Posterior cingulate gyrus (tissue), 11 donors: ENCODE results near the gene ARHGAP32.

Source experiments
- DNase-seq, 10 donors: peaks; one replicate each; pipeline versions ENCODE4 v3.0.0 to v3.0.0-alpha.2; 2020 to 2021; ENCODE audit warnings: mixed read lengths in 3 of 10
- intact Hi-C: fragments of 100-400 bp; cut with DNase I; formaldehyde crosslinking; loops from one replicate; pipeline ENCODE4 v1.15.1; 2023

The ARHGAP32 gene

DNA sequence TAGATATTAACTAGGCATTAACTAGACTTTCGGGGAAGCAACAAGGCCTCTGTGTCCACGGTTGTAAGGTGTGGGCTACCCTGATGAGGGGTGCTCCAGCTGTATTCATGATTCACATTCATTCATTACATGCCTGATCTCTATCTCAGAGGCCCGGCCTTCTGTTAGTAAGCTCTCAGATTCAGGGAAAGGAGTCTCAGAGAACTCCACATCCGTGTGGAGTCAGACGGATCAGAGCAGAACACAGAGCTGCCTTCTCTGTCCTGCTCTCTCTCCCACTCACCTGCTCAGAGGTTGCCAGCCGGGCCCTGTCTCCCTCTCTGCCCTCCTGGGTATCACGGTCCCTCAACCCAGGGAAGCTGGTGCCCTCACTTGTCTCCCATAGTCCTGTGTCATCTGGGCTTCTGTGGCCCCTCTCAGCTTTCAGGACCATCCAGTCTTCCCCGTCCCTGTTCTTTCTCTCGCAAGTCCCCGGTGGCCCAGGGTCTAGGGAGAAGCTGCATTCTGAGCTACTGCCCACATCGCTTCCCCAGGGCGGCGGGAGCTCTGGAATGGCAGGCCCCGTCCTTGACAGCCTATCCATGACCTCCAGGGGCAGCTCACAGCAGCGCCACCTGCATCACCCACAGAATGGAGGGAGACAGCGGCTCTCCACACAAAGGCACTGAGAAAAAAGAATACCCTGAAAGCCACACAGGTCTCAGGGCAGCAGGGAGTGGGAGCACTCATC lies 253.8 kb downstream of the ARHGAP32 start:
- peak in 1 of 10 donors; percentile 65 for DNase-seq
- intact Hi-C loops, result no loop called here

DNA sequence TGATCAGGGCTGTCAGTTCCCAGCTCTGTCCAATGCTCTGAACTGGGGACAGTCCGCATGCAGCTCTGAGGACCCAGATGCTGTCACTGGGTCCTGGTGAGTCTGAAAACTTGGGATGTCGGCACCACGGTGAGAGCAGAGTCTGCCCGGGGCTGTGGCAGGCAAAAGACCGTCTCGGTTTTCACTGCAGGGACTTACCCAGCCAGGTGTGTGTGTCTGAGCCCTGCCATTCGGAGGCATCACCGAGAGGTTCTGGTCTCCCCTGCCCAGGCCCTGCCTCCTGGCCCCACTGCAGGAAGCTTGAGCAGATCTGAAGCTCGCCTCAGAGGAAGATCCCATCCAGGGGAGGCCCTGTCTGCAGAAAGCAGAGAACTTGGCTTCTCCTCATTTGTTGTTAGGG lies 254.6 kb downstream of the ARHGAP32 start:
- peak in 1 of 10 donors; percentile 45 for DNase-seq
- intact Hi-C loops, result no loop called here

DNA sequence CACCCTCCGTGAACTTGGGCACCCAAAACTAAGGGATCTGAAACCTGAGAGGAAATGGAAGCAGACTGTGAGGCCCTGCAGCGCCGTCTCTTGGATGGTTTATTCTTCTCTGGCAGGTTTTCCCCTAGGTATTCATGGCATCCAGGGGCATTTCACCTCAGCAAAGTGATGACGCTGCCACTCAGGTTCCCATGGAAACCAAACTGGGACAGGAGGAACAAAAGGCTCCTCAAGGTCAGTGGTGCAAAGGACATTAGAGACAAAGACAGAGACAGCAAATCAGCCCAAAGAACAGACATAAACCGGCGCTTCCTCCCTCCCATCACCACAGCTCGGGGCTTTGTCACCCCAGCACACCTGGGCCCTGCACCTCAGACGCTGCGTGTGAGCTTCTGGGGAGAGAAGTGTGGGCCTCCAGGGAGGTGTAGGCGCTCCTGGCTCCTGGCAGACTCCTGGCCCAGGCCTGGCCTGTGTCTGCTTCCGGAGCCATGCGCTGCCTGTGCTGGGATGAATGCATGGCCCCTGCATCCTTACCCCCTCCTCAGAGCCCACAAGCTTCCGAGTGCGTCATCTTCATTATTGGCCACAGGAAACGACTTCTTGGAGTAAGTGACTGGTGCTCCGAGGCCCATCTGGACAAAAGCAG lies 255.4 kb downstream of the ARHGAP32 start:
- peak in 1 of 10 donors; percentile 75 for DNase-seq
- intact Hi-C loops, result no loop called here

DNA sequence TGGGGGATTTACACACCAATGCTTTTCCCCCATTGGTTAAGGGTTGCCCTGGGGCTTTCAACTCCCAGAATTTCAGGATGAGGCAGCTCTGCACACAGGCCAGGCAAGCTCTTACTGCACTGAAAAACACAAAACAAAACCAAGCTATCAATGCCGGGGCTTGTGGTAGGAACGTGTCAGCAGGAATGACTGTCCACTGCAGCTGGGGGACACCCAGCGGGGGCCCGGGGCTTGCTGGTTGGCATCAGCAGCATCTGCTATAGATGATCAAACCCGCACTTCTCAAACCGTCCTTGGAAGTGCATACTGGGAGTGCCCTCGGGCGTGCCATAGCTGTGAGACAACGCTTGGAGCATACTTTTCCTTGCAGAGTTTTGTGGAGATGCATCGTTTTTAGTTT lies 257.2 kb downstream of the ARHGAP32 start:
- DNase-seq, result peak in 1 of 10 donors; percentile 42
- intact Hi-C loops, result no loop called here

DNA sequence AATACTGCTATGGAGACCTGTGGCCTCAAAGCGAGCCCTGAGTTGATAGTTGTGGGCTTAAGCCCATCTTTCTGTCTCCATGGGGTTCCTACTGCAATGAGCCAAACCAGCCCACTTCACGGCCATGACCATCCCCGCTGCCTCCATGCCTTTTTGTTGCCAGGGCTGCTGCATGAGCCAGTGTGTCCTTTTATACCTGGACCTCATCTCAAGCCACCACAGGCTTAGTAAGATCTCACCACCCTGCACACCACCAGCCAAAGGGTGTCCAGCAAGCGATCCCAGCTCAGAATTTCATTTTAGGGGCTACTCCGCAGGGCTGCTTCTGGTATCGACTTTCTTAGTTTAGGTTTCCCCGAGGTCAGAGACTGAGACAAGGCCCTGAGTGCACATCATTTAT lies 257.8 kb downstream of the ARHGAP32 start:
- peak in 1 of 10 donors; percentile 60 for DNase-seq
- intact Hi-C loops, result no loop called here

DNA sequence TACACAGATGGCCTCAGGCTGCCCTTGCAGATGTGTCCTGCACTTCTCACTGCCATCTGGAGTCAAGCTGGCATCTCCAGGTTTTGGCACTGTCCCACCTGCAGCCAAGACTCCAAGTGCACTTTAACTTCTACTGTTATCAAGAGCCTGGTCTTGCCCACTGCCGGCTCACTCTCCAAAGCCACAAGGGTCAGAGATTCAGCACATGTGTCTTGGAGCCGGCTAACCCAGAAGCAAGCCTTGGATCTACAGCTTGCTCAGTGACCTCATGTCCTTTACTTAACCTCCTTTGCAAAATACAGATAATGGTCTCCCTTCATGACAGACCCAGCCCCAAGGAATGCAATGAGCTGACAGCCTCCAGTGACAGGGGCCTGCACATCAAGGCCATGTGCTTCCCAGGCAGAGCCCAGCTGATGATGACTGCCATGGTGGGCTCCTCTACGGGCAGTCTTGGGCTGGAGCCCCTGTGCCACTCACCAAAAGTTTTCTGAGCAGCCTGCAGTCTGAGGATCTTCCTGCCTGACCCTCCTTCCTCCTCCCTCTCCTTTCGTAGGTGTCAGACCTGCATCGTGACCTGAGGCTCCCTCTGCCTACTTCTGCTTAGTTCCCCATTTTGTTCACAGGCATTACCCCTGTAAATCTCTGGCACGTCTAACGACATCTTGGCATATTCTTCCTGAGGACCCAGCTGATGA lies 258.5 kb downstream of the ARHGAP32 start:
- DNase-seq, result peak in 1 of 10 donors; percentile 49
- intact Hi-C loops, result no loop called here

DNA sequence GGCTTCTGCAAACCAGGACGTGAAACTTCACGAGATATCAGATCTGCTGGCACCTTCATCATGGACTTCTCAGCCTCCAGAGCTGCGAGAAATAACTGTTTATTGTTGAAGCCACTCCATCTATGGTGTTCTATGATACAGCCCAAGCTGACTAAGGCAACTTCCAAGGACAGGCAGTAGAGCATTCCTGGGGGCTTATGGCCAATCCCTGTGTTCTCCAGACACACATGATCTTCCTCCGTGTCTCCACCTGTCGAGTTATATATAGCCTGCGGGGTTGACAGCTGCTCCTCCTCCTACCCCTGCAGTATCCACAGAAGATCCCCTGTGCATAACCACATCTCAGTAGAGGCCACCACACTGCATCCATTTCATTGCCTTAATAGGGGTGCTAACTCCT lies 260.5 kb downstream of the ARHGAP32 start:
- intact Hi-C loops, result no loop called here
- DNase-seq, result no peak

DNA sequence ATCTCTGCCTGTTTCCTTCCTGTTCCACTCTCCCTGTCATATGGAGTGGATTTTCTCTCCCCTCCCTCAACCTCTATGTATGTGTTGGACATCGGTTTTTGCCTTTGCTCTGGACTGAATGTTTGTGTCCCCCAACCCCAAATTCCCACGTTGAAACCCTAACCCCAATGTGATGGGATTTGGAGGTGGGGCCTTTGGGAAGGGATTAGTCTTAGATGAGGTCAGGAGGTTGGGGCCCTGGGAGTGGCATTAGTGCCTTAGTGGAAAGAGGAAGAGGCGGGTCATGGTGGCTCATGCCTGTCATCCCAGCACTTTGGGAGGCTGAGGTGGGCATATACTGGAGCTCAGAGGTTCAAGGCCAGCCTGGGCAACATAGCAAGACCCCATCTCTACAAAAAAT lies 261.1 kb downstream of the ARHGAP32 start:
- DNase-seq, result no peak
- intact Hi-C loops, result no loop called here

DNA sequence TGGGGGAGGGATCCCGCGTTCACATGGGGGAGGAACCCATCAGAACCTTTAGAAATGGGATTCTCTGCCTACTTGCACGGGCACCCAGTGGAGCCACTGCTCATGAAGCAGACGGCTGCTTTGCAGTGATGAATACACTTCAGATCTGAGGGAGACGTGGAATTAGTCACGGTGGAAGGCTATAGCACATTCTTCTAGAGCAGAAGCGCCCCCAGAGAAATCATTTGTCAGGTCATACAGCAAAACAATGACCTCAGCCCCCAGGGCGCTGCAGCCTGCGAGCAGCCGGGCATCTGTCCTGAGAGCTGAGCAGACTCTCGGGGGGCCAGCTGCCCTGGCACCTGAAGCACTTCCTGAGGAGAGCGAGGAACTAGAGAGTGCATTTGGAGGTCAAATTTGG lies 262.1 kb downstream of the ARHGAP32 start:
- DNase-seq, result peak in 1 of 10 donors; percentile 56
- intact Hi-C loops, result no loop called here

DNA sequence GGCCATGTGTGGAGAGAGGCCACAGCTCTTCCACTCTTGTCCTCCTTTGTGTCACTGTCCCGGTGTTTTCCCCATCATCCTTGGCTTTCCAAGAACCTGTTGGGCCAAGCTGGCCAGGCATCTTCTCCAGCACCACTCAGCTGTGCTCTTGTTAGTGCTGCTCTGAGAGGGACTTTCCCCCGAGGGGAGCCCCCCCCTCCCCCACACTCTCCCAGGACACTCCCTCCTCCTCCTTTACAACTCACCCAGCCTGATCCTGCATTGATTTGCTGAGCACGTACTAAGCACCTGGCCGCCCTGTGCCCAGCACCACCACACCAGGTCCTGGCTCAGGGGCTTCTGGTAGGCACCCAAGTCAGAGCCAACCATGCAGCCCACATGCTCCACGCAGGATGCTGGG lies 262.7 kb downstream of the ARHGAP32 start:
- DNase-seq, result peak in 1 of 10 donors; percentile 70
- intact Hi-C loops, result no loop called here

DNA sequence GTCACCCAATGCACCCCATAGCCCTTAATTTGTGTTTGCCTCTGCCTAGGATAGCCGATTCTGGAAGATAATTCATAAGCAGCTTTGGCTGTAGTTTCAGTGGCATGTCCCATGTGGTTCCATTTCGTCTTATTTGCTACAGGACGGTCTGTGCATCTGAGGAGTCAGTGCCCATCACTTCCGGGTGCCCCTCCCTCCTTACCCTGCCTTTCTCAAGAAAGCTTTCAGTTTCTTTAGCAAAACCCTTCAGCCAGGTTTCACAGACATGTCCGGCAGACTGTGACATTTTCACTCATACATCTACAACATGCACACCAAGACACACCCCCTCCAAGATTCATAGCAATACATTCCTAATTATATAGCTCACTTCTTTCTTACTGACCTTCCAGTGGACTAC lies 263.7 kb downstream of the ARHGAP32 start:
- peak in 1 of 10 donors; percentile 24 for DNase-seq
- intact Hi-C loops, result no loop called here

DNA sequence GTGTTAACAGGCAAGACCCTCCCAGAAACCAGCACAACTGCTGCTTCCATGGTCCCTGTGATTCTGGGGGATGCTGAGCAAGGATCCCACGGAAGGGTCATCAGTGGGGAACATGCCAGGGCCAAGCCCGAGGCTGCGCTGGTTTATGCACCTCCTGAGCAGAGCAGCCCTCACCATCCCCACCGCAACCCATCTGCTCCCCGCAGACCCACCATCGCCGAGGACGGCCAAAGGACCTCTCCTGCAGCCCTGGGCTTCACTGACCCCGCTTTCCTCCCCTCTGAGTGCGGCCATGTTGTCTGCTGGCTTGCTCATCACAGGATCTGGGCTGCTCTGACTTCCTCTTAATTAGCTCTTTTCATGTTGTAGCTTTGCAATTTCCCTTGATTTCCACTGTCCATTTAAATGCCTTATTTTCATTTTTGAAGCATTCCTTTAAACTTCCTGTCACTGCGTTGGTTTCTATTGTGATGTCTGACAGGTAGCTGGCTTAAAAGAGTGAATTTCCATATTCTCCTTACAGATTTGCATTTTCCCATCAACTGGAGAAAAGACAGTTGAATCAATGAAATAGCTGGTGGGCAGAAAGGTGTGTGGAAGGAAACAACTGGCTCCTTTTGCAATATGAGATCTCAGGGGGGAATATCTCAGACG lies 264.3 kb downstream of the ARHGAP32 start:
- peak in 1 of 10 donors; percentile 72 for DNase-seq
- intact Hi-C loops, result no loop called here

DNA sequence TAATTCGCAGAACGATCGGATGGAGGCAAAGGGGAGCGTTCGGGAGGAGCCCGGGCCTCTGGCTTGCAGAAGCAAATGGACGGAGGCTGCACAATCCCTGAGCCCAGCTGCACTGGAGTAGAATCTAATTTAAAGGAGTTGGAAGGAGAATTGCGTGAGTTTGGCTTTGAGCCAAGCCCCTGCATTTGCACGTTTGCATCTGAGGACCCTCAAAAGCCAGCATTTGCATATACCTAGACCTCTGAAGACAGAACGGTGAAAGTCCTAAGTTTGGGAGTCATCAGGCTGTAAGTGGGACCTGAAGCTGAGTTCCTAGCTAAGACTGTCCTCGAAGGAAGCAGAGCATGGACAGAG lies 265.0 kb downstream of the ARHGAP32 start:
- intact Hi-C loops, result no loop called here
- DNase-seq, result peak in 2 of 10 donors; percentile 15 to 59

DNA sequence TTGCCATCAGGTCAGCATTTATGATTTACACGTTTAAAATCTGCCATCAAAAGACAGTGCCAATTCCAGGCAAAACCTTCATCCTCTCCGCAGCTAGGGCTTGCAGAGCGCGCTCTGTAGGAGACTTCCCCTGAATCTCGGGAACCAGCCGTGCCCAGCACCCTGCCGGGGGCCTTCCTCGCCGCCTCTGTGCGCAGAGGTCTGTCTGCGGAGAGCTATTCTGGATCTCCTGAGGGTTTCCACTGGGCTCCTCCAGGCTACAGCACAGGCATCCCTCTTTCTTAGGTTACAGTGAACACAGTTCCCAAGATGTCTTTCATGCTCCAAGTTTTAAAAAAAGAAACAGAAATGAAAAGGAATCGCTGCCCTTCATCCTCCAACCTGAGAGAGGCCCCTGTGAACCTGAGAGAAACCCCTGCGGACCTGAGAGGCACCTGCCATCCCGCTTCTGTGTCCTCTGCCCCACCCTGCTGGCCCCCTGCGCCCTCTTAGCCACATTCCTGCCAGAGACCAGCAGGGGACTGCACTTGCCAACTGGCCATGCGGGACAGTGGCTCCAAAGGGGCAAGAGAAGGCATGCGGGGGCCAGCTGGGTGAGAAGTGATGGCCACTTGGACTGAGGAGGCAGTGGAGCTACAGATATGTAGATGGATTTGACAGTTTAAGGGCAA lies 265.6 kb downstream of the ARHGAP32 start:
- DNase-seq, result peak in 2 of 10 donors; percentile 50 to 51

DNA sequence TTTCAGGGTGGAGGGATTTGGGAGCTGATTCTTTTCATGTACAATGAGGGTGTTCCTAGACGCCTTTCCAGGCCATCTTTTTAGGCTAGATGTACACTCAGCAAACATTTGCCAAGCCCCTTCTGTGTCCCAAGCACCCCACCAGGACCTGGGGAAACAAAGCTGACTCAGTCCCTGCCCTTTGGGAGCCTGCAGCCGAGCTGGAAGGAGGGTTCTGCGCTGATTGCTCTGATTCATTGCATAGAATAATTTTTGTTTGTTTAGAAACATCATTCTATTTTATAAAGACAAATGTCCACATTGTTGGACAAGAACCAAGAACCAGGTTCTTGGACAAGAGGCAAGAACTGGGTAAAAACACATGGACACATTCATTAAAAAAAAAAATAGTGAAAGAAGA lies 266.1 kb downstream of the ARHGAP32 start:
- intact Hi-C loops, result no loop called here
- DNase-seq, result peak in 1 of 10 donors; percentile 15

More for the DNA sequence above, 265.6 kb downstream of the ARHGAP32 start:
- intact Hi-C loops, result no loop called here

DNA sequence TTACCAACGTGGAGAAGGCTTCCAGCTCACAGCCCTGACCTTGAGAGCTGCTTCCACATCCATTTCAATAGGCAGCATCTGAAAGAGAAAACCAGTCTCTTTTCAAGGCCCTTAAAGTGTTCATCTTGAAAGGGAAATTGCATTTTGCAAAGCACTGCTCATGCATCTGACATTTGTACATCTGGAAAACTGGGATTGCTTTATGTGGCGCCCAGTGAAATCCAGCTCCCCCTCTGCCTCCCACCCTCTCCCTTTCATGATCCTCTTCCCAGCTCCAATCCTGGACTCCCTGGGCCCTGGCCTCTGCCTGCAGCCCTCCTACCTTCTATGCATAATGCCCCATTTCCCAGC lies 266.9 kb downstream of the ARHGAP32 start:
- peak in 2 of 10 donors; percentile 29 to 33 for DNase-seq
- intact Hi-C loops, result no loop called here

DNA sequence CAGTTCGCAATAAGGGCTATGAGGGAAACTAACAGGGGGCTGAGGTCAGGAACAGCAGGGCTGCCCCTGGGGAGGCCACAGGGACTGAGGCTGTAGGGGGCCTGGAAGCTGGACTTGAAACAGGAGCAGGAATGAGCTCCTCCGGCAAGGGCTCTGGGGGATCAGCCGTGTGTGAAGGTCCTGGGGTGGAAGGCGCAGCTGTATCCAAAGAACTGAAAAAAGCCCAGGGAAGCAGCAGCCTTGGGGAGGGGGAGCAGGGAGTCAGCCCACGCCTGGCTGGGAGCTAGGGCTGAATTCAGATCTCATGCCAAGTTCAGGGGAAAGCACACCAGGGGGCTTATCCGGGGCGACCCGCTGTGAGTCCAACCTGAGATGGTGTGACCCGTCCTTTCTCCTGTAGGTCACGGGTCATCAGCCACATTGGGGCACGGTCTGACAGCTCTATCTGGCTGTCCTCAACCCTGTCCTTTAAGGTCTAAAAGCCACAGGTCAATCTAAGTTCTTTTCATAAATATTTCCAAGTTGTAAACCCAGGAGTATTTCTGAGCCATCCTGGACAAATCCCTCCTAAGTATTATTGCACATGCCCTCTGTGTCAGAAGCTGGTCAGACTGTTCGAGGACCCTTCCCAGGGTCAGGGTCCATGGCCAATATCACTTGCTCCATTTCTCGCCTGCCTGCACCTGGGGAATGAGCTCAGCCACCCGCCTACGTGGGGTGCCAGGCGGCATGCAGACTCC lies 267.4 kb downstream of the ARHGAP32 start:
- DNase-seq, result peak in 2 of 10 donors; percentile 46 to 59
- intact Hi-C loops, result no loop called here

DNA sequence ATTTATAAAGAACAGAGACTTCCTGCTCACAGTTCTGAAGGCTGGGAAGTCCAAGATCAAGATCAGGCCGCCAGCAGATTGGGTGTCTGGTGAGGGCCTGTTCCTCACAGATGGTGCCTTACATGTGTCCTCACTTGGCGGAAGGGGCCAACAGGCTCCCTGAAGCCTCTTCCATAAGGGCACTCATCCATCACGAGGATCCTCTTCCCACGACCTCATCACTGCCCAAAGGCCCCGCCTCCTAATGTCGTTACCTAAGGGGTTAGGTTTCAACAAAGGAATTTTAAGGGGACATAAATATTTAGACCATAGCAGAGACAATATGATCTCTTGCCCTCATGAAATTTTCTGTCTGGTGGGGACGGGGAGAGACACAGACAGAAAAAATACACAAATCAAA lies 268.0 kb downstream of the ARHGAP32 start:
- peak in 1 of 10 donors; percentile 22 for DNase-seq
- intact Hi-C loops, result no loop called here

DNA sequence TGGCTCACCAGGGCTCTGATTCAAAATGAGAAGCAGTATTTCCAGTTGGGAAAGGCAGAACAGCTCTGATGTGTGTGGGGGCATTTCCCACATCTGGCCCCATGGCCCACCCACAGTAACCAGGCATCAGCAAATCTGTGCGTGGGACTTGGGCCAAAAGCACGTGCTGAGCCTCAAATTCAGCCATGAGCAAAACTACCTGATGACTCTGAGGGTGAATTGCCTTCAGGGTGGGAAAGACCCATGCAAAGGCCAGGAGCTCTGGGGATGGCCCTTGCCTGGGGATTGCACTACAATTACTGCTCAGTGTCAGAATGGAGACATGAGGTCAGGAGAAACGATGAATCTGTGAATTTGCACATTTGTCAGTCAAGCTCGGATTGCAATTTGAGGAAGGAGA lies 270.3 kb downstream of the ARHGAP32 start:
- DNase-seq, result peak in 1 of 10 donors; percentile 24
- intact Hi-C loops, result no loop called here

DNA sequence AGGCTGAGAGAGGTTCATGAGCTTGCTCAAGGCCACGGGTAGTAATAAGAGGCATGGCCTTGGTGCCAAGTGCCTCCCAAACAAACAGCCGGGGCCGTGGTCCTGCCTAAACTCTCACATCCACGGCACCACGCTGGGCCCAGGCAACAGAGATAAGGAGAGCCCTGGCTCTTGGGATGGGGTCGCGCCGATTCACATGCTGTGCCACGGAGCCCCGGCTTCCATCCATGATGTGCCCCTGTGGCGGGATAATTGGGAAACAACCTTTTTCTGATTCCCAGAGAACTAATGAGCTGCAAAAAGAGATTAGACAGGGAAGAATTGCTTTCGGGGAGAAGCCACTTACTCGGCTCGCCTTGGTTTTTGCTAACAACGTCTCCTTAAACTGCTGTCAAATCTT lies 271.5 kb downstream of the ARHGAP32 start:
- peak in 1 of 10 donors; percentile 70 for DNase-seq
- intact Hi-C loops, result no loop called here
